Endometrium (tissue), 2 donors: ENCODE results near the gene FMNL3.

Experiments used
- FAIRE-seq: peaks from 2 replicates; lab custom pipeline; 2012; peaks lifted over from hg19 to GRCh38; lab: Jason Lieb, UNC
- donor health status: control.
- donor health status: control.

FMNL3 gene

DNA sequence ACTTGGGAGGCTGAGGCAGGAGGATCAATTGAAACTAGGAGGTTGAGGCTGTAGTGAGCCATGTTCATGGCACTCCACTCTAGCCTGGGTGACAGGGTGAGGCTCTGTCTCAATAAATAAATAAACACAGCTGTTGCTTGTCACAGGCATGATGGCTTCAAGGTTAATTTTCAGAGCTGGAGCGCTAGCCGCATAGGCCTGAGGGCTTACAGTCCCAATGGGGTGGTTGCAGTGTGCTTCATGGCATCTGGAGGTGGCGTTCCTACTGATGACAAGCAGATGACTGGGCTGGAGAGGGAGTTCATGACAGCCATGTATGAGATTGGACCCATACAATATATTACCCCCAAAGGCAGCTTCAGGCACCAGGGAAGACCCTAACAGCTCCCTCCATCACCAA lies 1.6 kb upstream of the FMNL3 start:
- no peak for FAIRE-seq

DNA sequence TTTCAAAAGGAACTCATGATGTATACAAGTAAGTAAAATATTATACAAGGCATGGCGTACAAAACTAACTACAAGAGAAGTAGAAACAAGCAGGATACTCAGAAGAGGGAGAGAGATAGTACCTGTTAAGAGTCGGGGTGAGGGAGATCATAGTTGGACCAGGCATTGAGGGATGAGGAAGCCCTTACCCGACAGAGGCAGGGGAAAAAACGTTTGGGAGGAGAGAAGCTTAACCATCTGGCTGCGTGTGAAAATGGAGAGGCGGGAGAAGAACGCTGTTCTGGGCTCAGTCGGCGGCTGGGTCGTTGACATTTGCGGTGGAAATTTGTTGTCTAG lies 575 bp upstream of the FMNL3 start:
- FAIRE-seq = no peak

DNA sequence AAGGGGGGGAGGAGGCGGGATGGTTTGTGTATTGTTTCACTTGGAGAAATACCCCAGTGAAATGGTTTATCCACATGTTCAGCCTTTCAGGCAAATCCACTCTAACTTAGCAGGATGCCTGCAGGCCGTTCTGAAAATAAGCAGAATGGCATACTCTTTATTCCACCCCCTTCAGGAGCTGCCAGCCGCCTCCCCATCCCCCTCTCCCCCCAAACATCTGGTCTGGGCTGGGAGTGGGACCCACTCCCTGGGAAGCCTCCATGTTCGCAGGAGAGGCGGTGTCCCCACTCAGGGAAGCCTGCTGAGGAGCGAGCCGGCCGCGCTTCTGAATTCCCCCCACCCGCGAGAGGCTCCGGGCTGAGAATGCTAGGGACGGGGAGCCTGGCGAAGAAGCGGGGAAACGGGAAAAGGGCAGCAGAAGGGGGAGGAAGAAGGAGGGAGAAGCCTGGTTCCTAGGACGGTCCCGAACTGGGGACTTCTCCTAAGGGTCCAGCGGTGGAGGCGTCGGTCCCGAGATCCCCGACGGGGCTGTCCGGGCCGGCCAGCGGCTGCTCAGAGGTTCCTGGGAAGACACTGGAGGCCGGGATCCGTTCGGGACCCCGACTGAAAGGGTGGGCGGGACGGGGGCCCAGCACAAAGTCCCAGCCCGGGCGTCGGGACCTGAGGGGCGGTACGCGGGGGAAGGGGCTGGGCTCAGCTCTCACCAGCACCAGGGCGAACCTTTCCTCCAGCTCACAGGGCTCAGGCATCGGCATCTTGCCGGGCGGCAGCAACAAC lies 666 bp downstream of the FMNL3 start:
- FAIRE-seq = no peak

DNA sequence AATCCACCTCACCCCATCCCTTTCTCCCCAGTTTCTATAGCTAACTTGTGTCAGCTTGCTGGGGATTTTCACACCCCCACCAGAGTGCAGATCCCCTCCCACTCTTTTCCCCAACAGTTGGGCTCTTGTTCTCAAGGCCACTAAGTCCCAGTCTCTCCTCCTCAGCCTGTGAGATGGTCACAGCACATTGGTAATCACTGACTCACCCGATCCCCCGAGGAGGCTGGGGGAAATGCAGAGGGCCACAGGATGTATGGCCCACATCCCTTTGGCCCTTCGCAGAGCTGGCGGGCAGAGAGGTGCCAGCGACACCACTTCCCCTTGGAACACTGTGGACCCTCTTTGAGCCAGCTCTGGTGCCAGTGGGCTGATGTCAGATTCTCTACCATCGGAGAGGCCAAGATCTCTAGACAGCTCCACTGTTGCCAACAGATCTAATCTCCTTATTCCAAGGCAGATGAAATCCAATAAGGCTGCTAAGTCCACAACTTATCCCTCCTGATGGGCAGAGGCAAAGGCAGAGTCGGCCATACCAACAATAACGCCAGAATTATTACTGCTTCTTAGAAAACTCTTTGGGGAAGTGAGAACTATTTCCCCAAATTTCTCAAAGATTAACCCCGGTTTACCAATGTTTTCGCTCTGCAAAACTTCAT lies 1.6 kb downstream of the FMNL3 start:
- no peak for FAIRE-seq

DNA sequence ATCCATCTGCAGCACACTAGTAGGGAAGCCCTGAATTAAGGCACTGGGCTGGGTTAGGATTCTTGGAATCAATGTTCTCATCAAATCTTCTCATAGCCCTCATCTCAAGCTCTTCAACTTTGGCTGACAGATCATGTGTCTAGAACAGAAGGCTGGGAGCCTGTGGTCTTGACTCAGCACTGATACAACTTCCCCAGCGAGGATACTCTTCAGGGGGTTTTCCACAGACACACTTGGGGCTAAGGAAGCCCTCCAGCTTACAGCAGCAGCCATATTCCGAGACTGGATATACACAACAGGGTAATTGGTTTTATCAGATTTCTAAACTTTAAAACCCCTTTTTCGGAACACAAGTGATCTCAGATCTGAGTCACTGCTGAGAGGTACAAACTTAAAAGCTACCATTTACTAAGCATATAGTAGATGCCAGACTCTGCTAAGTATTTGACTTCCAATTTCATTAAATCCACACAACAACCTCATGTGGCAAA lies 3.5 kb downstream of the FMNL3 start:
- no peak for FAIRE-seq

DNA sequence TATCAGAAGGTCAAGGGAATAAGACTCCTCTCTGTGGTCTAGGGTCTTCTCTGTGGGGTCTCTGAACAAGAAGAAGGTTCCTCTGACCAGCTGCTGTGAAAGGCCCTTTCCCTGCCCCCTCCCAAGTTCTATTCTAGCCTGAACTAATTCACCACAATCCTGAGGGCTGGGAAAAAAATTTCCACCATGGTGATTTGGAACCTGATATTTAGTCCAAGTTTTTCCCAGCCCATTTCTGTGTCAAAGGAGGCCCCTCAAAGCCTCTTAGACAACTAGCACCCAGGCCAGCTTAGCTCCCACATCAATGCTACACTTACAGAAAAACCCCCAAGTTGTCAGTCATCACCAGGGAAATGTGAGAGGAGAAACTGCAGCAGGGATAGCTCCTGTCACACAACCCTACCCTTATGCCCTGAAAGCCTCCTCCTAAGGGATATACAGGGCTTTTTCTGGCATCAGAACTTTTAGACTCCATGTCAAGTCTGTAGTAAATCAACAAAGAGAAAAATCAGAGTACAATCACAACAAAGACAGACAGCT lies 4.5 kb downstream of the FMNL3 start:
- no peak for FAIRE-seq

DNA sequence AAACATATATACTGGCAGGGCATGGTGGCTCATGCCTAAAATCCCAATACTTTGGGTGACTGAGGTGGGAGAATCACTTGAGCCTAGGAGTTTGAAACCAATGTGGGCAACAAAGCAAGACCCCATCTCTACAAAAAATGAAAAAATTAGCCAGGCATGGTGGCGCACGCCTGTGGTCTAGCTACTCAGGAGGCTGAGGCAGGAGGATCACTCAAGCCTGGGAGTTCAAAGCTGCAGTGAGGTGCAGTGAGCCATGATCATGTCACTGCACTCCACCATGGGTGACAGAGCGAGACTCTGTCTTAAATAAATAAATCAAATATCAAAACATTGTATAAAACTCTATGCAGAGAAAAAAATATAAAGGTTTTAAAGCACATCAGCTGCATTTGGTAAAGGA lies 5.2 kb downstream of the FMNL3 start:
- FAIRE-seq = no peak

DNA sequence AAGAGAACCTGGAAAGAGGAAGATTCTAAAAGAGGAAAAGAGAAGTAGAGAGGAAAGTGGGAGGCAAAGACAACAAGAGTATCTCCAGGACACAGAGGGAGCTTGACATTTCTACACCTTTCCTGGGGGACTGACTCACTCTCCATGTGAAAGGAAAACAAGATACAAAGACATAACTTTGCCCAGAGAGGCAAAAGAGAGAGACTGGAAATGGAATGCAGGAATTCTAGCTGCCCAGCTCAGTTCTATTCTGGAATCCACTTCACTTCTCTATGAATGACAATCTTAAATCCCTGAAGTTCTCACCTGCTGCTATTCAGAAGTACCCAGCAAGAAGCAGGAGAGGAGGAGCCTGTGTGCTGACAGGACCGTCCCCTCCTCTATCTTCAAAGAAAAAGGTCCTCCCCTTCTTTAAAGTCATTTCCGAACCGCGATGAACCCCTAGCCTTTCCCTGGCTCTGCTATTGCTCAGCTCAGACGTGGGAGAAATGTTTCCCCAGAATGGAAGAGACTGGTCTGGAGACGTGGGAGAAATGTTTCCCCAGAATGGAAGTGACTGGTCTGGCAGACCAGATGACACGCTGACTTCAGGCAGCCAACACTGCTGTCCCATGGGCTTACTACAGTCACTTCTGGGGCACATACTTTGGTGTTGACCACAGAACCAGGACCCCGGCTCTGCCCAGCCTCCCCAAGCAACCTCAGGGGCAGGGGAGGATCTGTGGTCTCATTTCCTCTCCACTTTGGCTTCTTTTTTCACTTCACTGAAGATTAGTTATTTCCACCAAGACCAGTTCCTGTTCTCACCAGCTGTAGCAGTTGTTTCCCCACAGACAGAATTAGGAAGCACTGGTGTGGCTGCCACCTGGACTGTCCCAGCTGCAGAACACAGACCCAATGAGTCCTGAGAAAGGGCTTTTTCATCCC lies 8.3 kb downstream of the FMNL3 start:
- FAIRE-seq = no peak

DNA sequence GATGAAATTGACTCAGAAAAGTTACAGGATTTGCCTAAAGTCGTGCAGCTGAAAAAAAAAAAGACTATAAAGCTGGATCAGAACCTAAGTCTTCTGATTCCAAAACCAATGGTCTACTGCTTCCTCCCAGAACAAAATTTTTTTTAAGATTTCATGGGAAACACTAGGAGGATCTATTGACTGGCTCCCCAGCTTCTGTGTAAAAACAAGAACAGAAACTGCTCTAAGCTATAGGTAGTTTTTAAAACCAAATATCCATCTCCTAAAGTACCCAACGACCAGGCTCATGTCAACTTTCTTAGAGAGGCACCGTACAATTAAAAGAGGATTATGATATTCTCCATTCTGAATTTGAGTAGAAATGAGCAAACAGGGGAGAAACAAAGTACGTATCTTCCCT lies 9.4 kb downstream of the FMNL3 start:
- no peak for FAIRE-seq

DNA sequence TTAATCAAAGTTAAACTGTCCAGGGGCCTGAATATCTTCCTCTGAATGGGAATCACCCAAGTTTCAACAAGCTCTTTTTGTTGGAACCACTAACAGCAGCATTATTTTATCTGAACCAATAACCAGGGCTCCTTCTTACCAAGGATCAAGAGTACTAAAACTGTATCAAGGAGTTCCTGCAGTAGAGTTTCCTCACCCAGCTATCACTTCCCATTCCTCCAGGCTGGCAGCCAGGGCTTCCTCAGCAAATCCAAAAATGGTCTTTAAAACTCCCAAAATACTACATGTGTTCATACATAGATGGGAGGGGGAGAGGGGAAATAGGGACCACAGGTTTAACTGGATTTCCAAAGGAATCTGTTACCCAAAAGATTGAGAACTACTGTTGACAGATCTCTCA lies 10.5 kb downstream of the FMNL3 start:
- no peak for FAIRE-seq

DNA sequence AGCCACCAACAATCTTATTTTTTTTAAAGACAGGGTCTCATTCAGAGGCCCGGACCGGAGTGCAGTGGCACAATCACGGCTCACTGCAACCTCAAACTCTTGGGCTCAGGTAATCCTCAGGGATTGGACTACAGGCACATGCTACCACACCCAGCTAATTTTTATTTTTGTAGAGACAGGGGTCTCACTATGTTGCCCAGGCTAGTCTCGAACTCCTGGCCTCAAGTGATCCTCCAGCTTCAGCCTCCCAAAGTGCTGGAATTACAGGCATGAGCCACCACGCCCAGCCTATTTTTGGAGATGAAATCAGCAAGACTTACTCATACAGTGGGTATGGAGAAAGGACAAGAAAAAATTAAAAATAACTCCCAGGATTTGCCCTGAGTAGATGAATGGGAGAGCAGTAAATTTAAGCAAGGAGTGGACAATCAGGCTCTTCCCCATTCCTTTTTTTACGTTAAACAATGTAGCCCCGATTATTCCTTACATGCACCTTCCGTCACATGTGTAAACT lies 13.2 kb downstream of the FMNL3 start:
- no peak for FAIRE-seq

DNA sequence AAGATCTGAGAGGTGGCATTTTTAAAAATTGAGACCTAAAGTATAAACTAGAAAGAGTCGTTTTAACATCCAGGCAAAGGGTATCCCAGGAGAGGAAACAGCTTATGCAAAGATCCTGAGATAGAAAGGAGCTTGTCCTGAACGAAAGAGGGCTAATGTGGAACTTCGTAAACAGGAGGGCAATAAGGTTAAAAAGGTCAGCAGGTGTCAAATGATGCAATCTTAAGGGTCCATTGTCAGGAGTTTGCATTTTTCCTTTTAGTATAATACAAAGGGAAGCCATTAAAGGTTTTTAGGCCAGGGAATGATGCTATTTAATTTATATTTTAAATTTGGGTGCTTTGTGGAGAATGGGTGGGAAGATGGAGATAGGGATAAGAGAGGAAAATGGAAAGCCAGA lies 14.4 kb downstream of the FMNL3 start:
- FAIRE-seq = no peak

DNA sequence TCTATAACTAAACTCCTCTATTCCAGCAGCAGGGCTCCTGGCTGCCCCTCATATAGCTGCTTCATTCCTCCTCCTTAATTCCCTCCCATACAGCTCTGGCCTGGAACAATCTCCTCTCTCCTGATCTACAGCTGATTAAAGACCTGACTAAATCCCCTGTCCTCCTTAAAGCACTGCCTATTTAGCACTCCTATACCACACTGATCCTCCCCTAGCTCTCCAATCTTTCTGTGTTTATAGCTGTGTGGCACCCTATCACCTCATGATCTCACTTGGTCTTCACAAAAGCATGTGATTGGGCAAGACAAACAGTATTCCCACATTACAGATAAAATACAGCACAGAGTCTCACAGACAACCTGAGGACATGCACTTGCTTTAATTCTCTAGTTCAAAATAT lies 17.4 kb downstream of the FMNL3 start:
- no peak for FAIRE-seq

DNA sequence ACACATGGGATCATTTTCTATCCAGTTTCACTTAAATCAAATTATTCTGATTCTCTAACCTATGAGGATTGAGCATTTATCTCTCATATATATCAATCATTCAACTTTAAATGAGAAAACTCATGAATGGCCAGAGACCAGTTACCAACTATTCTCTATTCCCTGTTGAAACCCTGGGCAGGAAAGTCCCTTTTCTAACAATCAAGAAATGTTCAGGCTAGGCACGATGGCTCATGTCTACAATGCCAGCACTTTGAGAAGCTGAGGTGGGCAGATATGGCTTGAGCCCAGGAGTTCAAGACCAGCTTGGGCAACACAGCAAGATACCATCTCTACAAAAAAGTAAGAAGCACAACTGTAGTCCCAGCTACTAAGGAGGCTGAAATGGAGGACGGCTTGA lies 18.0 kb downstream of the FMNL3 start:
- no peak for FAIRE-seq

DNA sequence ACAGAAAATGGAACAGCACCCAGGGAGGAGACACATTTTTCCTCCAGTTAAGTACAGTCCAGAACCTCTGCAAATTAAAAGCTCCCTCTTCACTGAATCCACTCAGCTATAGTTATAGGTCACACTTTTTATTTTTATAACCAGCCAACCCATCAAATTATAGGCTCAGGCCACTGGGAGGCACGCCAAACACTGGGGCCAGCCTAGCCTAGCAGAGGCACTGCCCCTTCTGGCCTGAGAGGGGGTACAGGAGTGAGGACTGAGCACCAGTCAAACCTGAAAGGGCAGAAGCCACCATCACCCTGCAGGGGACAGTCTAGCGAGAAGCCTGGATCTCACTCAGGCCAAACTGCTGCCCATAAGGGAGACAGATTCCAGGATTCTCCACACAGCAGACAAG lies 19.3 kb downstream of the FMNL3 start:
- no peak for FAIRE-seq

DNA sequence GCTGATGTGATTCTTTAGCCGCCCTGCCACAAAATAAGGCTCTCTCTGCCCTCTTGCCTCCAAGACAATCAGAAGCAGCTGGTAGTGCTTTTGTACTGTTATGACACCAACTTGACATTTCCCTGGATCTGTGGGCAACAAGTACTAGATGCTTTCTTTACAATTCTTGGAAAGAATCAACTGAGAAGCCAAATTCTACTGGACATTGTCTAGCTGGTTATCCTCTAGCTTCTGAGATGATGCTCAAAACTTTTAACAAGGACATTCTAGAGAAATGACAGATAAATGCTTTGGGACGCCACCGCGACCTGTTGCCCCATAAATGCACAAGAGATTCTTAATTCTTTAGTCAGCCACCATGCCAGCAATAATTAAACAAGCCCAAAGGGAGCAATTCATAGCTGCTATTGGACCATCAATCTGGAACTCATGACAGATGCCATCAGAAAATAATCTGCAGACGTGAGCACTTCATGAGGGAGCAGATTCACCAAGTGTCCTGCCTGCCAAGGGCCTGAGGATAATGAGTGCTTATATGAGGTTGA lies 22.8 kb downstream of the FMNL3 start:
- no peak for FAIRE-seq

DNA sequence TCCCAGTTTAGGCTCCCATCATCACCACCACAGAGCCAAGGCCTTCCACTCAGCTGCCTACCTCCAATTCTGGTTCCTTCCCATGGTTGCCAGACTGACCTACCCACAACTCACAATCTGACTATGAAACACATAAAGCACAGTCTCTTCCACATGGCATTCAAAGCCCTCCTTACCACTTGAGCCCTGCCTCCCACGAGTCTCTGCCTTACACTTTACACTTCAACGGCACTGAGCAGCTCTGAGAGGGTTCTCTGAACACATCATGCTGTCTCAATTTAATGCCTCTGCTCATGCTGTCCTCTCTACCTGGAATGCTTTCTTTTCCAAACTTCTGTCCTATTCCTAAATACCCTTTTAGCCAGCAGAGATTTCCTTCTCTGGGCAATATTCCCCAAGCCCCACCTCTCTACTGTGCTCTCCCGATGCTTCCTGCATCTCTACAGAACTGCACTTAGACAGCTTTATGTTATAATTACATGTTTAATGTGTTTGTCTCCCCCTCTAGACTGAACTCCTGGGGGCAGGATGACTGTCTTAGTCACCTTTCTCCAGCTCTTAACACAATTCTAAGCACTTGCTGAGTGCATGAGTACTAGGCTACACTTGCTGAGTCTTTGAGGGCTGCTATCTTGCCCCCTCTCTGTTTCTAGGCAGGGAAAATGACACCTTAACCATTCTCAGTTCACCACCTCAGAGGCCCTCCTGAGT lies 23.5 kb downstream of the FMNL3 start:
- FAIRE-seq = no peak

DNA sequence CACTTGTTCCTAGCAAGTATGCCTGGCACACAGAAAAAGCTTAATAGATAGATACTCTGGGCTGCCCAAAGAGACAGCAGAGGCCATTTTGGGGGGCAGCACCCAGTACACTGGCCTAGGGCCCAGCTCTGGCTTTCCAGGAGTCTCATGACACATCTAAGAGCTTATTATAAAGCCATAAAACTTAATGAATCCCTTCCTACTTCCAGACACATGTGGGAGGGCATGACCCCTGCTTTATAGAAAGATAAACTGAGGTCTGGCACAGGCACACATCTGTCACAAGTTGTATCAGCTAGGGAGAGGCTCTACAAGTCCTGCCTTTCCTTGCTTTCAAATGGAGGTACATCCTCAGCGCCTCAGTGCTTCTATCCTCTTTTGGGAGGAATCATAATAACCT lies 27.1 kb downstream of the FMNL3 start:
- FAIRE-seq = no peak

DNA sequence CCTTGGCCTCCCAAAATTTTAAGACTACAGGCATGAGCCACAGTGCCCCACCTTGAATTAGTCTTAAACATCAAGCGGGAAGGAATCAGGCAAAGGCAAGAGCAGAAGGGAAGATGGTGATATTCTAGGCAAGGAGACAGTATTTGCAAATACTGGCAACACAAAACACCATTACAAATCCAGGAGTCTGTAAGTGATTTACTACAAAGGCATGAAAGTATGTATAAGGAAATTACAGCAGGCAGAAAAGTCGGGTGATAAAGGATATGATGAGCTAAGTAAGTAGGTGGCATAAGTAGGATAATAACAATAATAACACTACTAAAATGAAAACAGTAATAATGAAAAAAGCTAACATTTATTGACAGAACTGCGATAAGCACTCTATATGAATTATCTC lies 28.5 kb downstream of the FMNL3 start:
- FAIRE-seq = no peak

DNA sequence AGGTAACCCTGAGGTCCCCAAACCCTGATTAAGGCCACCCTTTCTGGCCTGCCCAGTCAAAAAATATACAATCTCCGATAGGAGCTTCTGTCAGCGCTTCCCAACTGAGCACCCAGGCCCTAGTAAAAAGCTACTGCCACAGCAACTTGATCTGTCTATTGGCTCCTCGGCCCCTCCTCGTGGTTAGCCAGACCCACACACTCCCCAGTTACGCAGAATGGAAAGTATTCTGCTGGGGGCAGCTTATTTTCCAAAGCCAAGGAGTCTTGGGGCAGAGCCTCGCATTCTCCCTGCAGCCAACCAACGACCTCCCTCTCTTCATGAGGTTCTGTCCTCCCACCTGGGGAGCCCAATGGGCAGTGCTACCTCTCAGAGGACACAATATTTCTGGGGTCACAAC lies 32.1 kb downstream of the FMNL3 start:
- FAIRE-seq = no peak

DNA sequence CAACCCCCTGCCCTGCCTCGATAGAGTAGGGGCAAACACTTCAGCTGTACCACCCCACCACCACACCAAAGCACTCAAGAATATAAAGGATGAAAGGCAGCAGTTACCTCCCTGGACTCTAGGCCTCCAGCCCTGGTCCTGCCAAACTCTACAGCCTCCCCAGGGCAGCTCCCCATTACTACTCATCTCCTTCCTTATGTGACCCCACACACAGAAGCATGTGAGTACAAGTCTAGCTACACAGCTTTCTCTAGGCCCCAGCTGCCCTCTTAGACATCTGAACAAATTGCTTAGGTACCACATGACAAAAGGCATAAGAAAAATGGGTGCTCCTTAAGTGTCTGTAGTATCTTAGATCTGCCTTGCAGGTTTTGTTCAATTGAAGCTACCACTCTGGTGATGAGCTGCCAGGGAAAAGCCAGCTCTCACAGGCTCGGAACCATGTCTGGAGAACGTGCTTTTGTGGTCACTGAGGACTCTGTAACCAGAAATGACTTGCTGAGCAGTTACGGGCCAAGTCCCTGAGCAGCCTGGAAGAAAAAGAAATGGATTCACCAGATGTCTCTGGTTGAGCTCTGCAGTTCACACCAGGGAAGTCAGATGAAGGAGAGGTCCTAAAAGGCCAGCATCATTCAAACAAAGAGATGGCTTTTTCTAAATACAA lies 32.8 kb downstream of the FMNL3 start:
- FAIRE-seq = no peak
